GM19395 (cell line): ENCODE data around the gene PFKFB4.
"Not testable (repeated sequence)": the region's sequence is repeated elsewhere in the genome, so short reads cannot be mapped to it uniquely, and the experiment has no call there.

Experiments
- ATAC-seq: cut with Tn5 transposase; IDR thresholded peaks from one replicate; pipeline ENCODE4 v1.9.1; 2021; ENCODE audit warnings: mild to moderate bottlenecking, moderate library complexity; ENCODE audit not compliant: unreplicated experiment

The PFKFB4 gene

GRCh38 chr3:48535578-48535977 lies 21.0 kb downstream of the PFKFB4 start:
- ATAC-seq = no peak

- ATAC-seq = no peak
Measured at GRCh38 chr3:48532977-48533337, 23.6 kb downstream of the PFKFB4 start.

- no peak for ATAC-seq
Measured at GRCh38 chr3:48532271-48532976, 24.2 kb downstream of the PFKFB4 start.

- ATAC-seq = not testable (repeated sequence)
Measured at GRCh38 chr3:48530701-48531100, 25.9 kb downstream of the PFKFB4 start.

- ATAC-seq = no peak
Measured at GRCh38 chr3:48528754-48529153, 27.8 kb downstream of the PFKFB4 start.

- ATAC-seq = no peak
Measured at GRCh38 chr3:48528048-48528447, 28.6 kb downstream of the PFKFB4 start.

GRCh38 chr3:48524970-48525369 lies 31.6 kb downstream of the PFKFB4 start:
- ATAC-seq = no peak

- no peak for ATAC-seq
Measured at GRCh38 chr3:48521635-48522034, 35.0 kb downstream of the PFKFB4 start.

- no peak for ATAC-seq
Measured at GRCh38 chr3:48519277-48519643, 37.3 kb downstream of the PFKFB4 start.

- ATAC-seq = no peak
Measured at GRCh38 chr3:48518638-48519276, 37.8 kb downstream of the PFKFB4 start.

GRCh38 chr3:48518069-48518468 lies 38.5 kb downstream of the PFKFB4 start:
- no peak for ATAC-seq

GRCh38 chr3:48516571-48516970 lies 40.0 kb downstream of the PFKFB4 start:
- no peak for ATAC-seq

- ATAC-seq = no peak
Measured at GRCh38 chr3:48514431-48515227, 42.0 kb downstream of the PFKFB4 start.

- ATAC-seq = no peak
Measured at GRCh38 chr3:48511551-48511950, 45.1 kb downstream of the PFKFB4 start.

GRCh38 chr3:48507256-48508061 lies 49.1 kb downstream of the PFKFB4 start:
- no peak for ATAC-seq

GRCh38 chr3:48505968-48506504 lies 50.6 kb downstream of the PFKFB4 start:
- ATAC-seq = no peak

- ATAC-seq = no peak
Measured at GRCh38 chr3:48505146-48505545, 51.5 kb downstream of the PFKFB4 start.

- no peak for ATAC-seq
Measured at GRCh38 chr3:48504051-48504946, 52.3 kb downstream of the PFKFB4 start, which contains the start of gene SHISA5. SHISA5 (minus strand) TSS chr3:48504174; CDS start chr3:48504094, 80 bp downstream.

- no peak for ATAC-seq
Measured at GRCh38 chr3:48503401-48504050, 53.1 kb downstream of the PFKFB4 start.
